Endometrium (tissue), 2 donors: ENCODE measurements around the gene NKX2-1.
A peak's percentile ranks its signal among the peaks of the same experiment; 100 is the strongest.
"Not testable (repeated sequence)": the region's sequence is repeated elsewhere in the genome, so short reads cannot be mapped to it uniquely, and the experiment has no call there.

ENCODE experiments used
- FAIRE-seq: peaks from 2 replicates; lab custom pipeline; 2012; peaks lifted over from hg19 to GRCh38; lab: Jason Lieb, UNC
- donor health status: control.
- donor health status: control.

NKX2-1 gene

GRCh38 chr14:36519431-36520321 is at the start of gene NKX2-1:
NKX2-1 (minus strand) TSS chr14:36520232; CDS start chr14:36520129, 103 bp downstream.
- no peak for FAIRE-seq

- no peak for FAIRE-seq
Observed at GRCh38 chr14:36556811-36557433, 36.9 kb upstream of the NKX2-1 start.

- FAIRE-seq, result no peak
Observed at GRCh38 chr14:36555998-36556743, 36.1 kb upstream of the NKX2-1 start.

GRCh38 chr14:36553656-36554260 is 33.7 kb upstream of the NKX2-1 start:
- peak; percentile 72 for FAIRE-seq

GRCh38 chr14:36550899-36551298 is 30.9 kb upstream of the NKX2-1 start:
- no peak for FAIRE-seq

- not testable (repeated sequence) for FAIRE-seq
Observed at GRCh38 chr14:36544280-36544679, 24.2 kb upstream of the NKX2-1 start.

- FAIRE-seq, result no peak
Observed at GRCh38 chr14:36538051-36538450, 18.0 kb upstream of the NKX2-1 start.

GRCh38 chr14:36529062-36529461 is 9.0 kb upstream of the NKX2-1 start:
- no peak for FAIRE-seq

- no peak for FAIRE-seq
Observed at GRCh38 chr14:36525746-36526099, 5.7 kb upstream of the NKX2-1 start.

- FAIRE-seq, result no peak
Observed at GRCh38 chr14:36524874-36525745, 5.1 kb upstream of the NKX2-1 start.

- no peak for FAIRE-seq
Observed at GRCh38 chr14:36524220-36524837, 4.3 kb upstream of the NKX2-1 start.

- no peak for FAIRE-seq
Observed at GRCh38 chr14:36522972-36523715, 3.1 kb upstream of the NKX2-1 start.

GRCh38 chr14:36522347-36522971 is 2.4 kb upstream of the NKX2-1 start:
- FAIRE-seq, result no peak

- no peak for FAIRE-seq
Observed at GRCh38 chr14:36521598-36522345, 1.7 kb upstream of the NKX2-1 start.

- no peak for FAIRE-seq
Observed at GRCh38 chr14:36520601-36521525, 831 bp upstream of the NKX2-1 start.

- FAIRE-seq, result no peak
Observed at GRCh38 chr14:36518586-36519430, 1.2 kb downstream of the NKX2-1 start.

- FAIRE-seq, result no peak
Observed at GRCh38 chr14:36518031-36518585, 1.9 kb downstream of the NKX2-1 start.
